ENCODE measurements around the gene THADA.

The THADA gene

GRCh38 chr2:43420389-43420801 is 175.4 kb downstream of the THADA start:
- ATAC-seq (ENCODE audit: insufficient read depth, low read depth) (no peak), DNase-seq (no peak)
- Histone ChIP-seq H3K79me2 (ENCODE audit: insufficient read depth, low read length) (no peaks in the 10 kb centered on the region), H3K9me3 (ENCODE audit: insufficient read depth, low read length, severe bottlenecking) (no peaks in the 10 kb centered on the region), H3K4me1 (ENCODE audit: insufficient read depth, low read length) (peaks cover 5% of the 10 kb centered on the region), H2AFZ (ENCODE audit: low read depth, low read length) (no peak overlapping the region), H3K9ac (ENCODE audit: low read depth, low read length) (no peak overlapping the region), H3K27ac (ENCODE audit: low read length) (no peak overlapping the region), H3K4me2 (ENCODE audit: insufficient read depth, low read length) (no peak overlapping the region), H3K36me3 (ENCODE audit: insufficient read depth, low read length) (no peaks in the 10 kb centered on the region), H4K20me1 (ENCODE audit: insufficient read depth, low read length) (no peaks in the 10 kb centered on the region), H3K27me3 (ENCODE audit: insufficient read depth, low read length, poor library complexity) (no peaks in the 10 kb centered on the region), H3K4me3 (ENCODE audit: low read depth in 1 of 2, low read length in 2 of 2) (no peak overlapping the region)
- no peak for TF ChIP-seq CTCF (IDR thresholded peaks at IDR 0.05; ENCODE audit: borderline replicate concordance, extremely low read depth, low read length, poor library complexity, severe bottlenecking)
- TF ChIP-seq EZH2 (IDR thresholded peaks at IDR 0.05; ENCODE audit: borderline replicate concordance, low read depth, low read length, severe bottlenecking): no peak

DNA sequence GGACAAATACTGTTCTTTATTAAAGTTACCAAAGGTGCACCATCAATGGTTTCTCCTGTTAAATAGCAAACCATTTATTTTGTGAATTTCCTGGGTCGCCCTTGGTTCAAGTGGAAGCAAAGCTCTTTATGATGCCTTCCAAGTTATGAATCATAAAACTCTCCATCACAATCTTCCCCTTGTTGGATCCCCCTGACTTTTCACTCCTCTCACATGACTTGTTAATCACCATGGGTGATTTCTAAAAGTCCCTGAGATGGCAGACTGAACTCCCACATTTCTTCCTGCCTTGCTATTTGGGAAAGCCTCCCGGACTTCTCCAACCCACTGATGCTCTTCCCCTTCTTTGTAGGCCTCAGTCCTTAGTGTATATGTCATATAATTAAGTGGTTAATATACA is 176.0 kb downstream of the THADA start:
- no peak overlapping the region for H3K27ac ChIP-seq (ENCODE audit: low read length)
- no peak overlapping the region for H3K9ac ChIP-seq (ENCODE audit: low read depth, low read length)
- no peaks in the 10 kb centered on the region for H3K27me3 ChIP-seq (ENCODE audit: insufficient read depth, low read length, poor library complexity)
- H3K9me3 ChIP-seq (ENCODE audit: insufficient read depth, low read length, severe bottlenecking): no peaks in the 10 kb centered on the region
- no peak overlapping the region for H3K4me2 ChIP-seq (ENCODE audit: insufficient read depth, low read length)
- no peaks in the 10 kb centered on the region; the same call in 1 of the 2 replicates for H3K4me1 ChIP-seq (ENCODE audit: insufficient read depth, low read length)
- no peaks in the 10 kb centered on the region for H3K79me2 ChIP-seq (ENCODE audit: insufficient read depth, low read length)
- TF ChIP-seq EZH2 (IDR thresholded peaks at IDR 0.05; ENCODE audit: borderline replicate concordance, low read depth, low read length, severe bottlenecking) (no peak), CTCF (IDR thresholded peaks at IDR 0.05; ENCODE audit: borderline replicate concordance, extremely low read depth, low read length, poor library complexity, severe bottlenecking) (no peak)
- DNase-seq (no peak), ATAC-seq (ENCODE audit: insufficient read depth, low read depth) (no peak)
- no peaks in the 10 kb centered on the region for H4K20me1 ChIP-seq (ENCODE audit: insufficient read depth, low read length)
- H2AFZ ChIP-seq (ENCODE audit: low read depth, low read length): no peak overlapping the region
- H3K36me3 ChIP-seq (ENCODE audit: insufficient read depth, low read length): no peaks in the 10 kb centered on the region
- no peak overlapping the region for H3K4me3 ChIP-seq (ENCODE audit: low read depth in 1 of 2, low read length in 2 of 2)

GRCh38 chr2:43419243-43419642 is 176.6 kb downstream of the THADA start:
- Histone ChIP-seq H3K27ac (ENCODE audit: low read length) (no peak overlapping the region), H3K9me3 (ENCODE audit: insufficient read depth, low read length, severe bottlenecking) (no peaks in the 10 kb centered on the region), H3K4me1 (ENCODE audit: insufficient read depth, low read length) (peaks cover 6% of the 10 kb centered on the region; the same call in 1 of the 2 replicates), H3K4me3 (ENCODE audit: low read depth in 1 of 2, low read length in 2 of 2) (no peak overlapping the region), H4K20me1 (ENCODE audit: insufficient read depth, low read length) (no peaks in the 10 kb centered on the region), H3K9ac (ENCODE audit: low read depth, low read length) (no peak overlapping the region), H2AFZ (ENCODE audit: low read depth, low read length) (no peak overlapping the region), H3K36me3 (ENCODE audit: insufficient read depth, low read length) (no peaks in the 10 kb centered on the region), H3K4me2 (ENCODE audit: insufficient read depth, low read length) (no peak overlapping the region), H3K27me3 (ENCODE audit: insufficient read depth, low read length, poor library complexity) (no peaks in the 10 kb centered on the region), H3K79me2 (ENCODE audit: insufficient read depth, low read length) (no peaks in the 10 kb centered on the region)
- TF ChIP-seq CTCF (IDR thresholded peaks at IDR 0.05; ENCODE audit: borderline replicate concordance, extremely low read depth, low read length, poor library complexity, severe bottlenecking) (no peak), EZH2 (IDR thresholded peaks at IDR 0.05; ENCODE audit: borderline replicate concordance, low read depth, low read length, severe bottlenecking) (no peak)
- no peak for ATAC-seq (ENCODE audit: insufficient read depth, low read depth)
- no peak for DNase-seq

DNA sequence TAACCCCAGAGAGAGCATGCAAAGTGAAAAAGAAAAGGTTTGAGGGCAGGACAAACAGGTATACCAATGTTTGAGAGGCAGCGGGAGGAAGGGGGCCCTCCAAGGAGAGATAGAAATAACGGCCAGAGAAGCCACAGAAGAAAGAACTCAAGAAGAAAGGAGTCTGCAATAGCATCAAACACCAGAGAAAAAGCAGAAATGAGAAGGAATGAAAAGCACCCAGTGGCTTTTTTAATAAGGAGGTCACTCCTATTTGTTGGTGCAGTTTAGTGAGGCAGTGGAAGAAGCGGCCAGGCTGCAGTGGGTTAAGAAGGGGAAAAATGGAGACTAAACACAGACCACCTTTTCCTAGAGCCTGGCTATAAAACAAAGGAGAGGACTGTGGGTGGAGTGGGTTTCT is 177.2 kb downstream of the THADA start:
- no peaks in the 10 kb centered on the region for H3K79me2 ChIP-seq (ENCODE audit: insufficient read depth, low read length)
- no peak overlapping the region for H3K27ac ChIP-seq (ENCODE audit: low read length)
- DNase-seq (no peak), ATAC-seq (ENCODE audit: insufficient read depth, low read depth) (no peak)
- no peak overlapping the region for H3K4me3 ChIP-seq (ENCODE audit: low read depth in 1 of 2, low read length in 2 of 2)
- no peak overlapping the region for H3K4me2 ChIP-seq (ENCODE audit: insufficient read depth, low read length)
- peaks cover 8% of the 10 kb centered on the region; the same call in 1 of the 2 replicates for H3K4me1 ChIP-seq (ENCODE audit: insufficient read depth, low read length)
- TF ChIP-seq EZH2 (IDR thresholded peaks at IDR 0.05; ENCODE audit: borderline replicate concordance, low read depth, low read length, severe bottlenecking) (no peak), CTCF (IDR thresholded peaks at IDR 0.05; ENCODE audit: borderline replicate concordance, extremely low read depth, low read length, poor library complexity, severe bottlenecking) (no peak)
- H3K36me3 ChIP-seq (ENCODE audit: insufficient read depth, low read length): no peaks in the 10 kb centered on the region; the same call in 1 of the 2 replicates
- H4K20me1 ChIP-seq (ENCODE audit: insufficient read depth, low read length): no peaks in the 10 kb centered on the region
- H3K9me3 ChIP-seq (ENCODE audit: insufficient read depth, low read length, severe bottlenecking): no peaks in the 10 kb centered on the region
- H2AFZ ChIP-seq (ENCODE audit: low read depth, low read length): no peak overlapping the region
- no peak overlapping the region for H3K9ac ChIP-seq (ENCODE audit: low read depth, low read length)
- no peaks in the 10 kb centered on the region for H3K27me3 ChIP-seq (ENCODE audit: insufficient read depth, low read length, poor library complexity)
